Endodermal cell (in vitro differentiated cells): ENCODE measurements around the gene C3orf18. TPM values are rescaled to one million over a fixed set of nuclear protein-coding genes. Genes with fewer than 3 reads are reported as not detected.

ENCODE experiments used
- DNase-seq: peaks from one replicate; pipeline ENCODE4 v3.0.0-alpha.2; 2017
- H3K27ac ChIP-seq: 2 replicates; pipeline ENCODE4 v1.5.1; 2013; ENCODE audit warnings: mild to moderate bottlenecking, low read depth, low read length, moderate library complexity
- H3K27me3 ChIP-seq: 2 replicates; pipeline ENCODE4 v1.6.1; 2013; ENCODE audit warnings: mild to moderate bottlenecking, low read length, moderate library complexity; ENCODE audit not compliant: insufficient read depth, control insufficient read depth, poor library complexity, severe bottlenecking
- H3K36me3 ChIP-seq: 2 replicates; pipeline ENCODE4 v1.7.0; 2013; ENCODE audit warnings: mild to moderate bottlenecking, low read length, moderate library complexity; ENCODE audit not compliant: control insufficient read depth, insufficient read depth
- H3K4me1 ChIP-seq: one replicate; pipeline ENCODE4 v1.7.0; 2013; ENCODE audit warnings: low read length; ENCODE audit not compliant: control insufficient read depth, insufficient read depth
- H3K4me3 ChIP-seq: 2 replicates; pipeline ENCODE4 v1.5.1; 2013; ENCODE audit warnings: mild to moderate bottlenecking, low read length, moderate library complexity
- H3K9ac ChIP-seq: 2 replicates; pipeline ENCODE4 v1.6.1; 2013; ENCODE audit warnings: mild to moderate bottlenecking, low read length, moderate library complexity; ENCODE audit not compliant: poor library complexity, severe bottlenecking; ENCODE audit errors: extremely low read depth
- H3K9me3 ChIP-seq: 2 replicates; pipeline ENCODE4 v1.6.1; 2013; ENCODE audit warnings: mild to moderate bottlenecking, low read length, moderate library complexity; ENCODE audit not compliant: control insufficient read depth
- H3K27ac Mint-ChIP-seq: 2 replicates; pipeline ENCODE4 v1.8.0; 2020; ENCODE audit warnings: mixed read lengths
- H3K27me3 Mint-ChIP-seq: 2 replicates; pipeline ENCODE4 v1.8.0; 2021; ENCODE audit warnings: mild to moderate bottlenecking, mixed read lengths; ENCODE audit not compliant: insufficient read depth
- H3K36me3 Mint-ChIP-seq: 2 replicates; pipeline ENCODE4 v1.8.0; 2020; ENCODE audit warnings: low read depth, mixed read lengths
- H3K4me1 Mint-ChIP-seq: 2 replicates; pipeline ENCODE4 v1.8.0; 2020; ENCODE audit warnings: mixed read lengths
- H3K4me3 Mint-ChIP-seq: 2 replicates; pipeline ENCODE4 v1.8.0; 2020; ENCODE audit warnings: mild to moderate bottlenecking, moderate library complexity, mixed read lengths
- H3K9me3 Mint-ChIP-seq: 2 replicates; pipeline ENCODE4 v1.8.0; 2020; ENCODE audit warnings: mild to moderate bottlenecking, mixed read lengths
- WGBS, 2 experiments: methylation state at CpG; one replicate each; pipeline versions ENCODE4 v1.1.5 to v1.1.7; 2013; ENCODE audit warnings: missing lambda C conversion rate in 2 of 2, mixed read lengths in 1 of 2; ENCODE audit not compliant: insufficient coverage in 1 of 2, insufficient read length in 1 of 2; 5-methylcytosine and 5-hydroxymethylcytosine counted together
- total RNA-seq, 2 donors: library from RNA; stranded (reverse); fragmentation: NEBNext Ultra II Directional in 1 of 2; extraction: Animal tissue kit (Norgen Biotek cat#: 25700) in 1 of 2; gene quantifications; 2 replicates in 1 of 2; 3 replicates in 1 of 2; pipeline ENCODE4 v1.2.1, GENCODE V29; 2021
- TF ChIP-seq, protein P1 (sequence below): fragments of 200-600 bp; sonication (generic); conservative IDR thresholded peaks from 2 replicates; pipeline ENCODE4 v1.5.0; 2021; ENCODE audit warnings: antibody characterized with exemption, mild to moderate bottlenecking

The C3orf18 gene
- total RNA-seq, 2 donors from 2014 or later = 14.4 to 16.9 TPM

DNA sequence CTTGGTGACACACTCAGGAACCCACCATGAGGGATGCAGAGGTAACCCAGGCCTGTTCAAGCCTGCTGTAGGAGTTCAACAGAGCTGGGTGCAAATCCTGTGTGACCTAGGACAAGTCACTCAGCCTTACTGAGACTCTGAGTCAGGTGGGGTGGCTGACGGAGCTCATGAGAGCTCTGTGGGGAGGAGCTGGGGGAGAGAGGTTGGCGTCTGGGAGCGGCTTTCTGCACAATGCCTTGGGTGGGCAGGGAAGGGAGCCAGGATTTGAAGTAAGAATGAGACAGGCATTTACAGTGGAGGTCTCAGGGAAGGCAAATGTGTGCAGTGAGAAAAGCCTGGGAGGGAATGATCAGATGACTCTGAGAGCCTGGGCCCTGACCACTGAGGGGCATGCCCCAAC is 18.3 kb downstream of the C3orf18 start:
- Mint-ChIP-seq H3K4me3 (no peak overlapping the region), H3K27ac (no peak overlapping the region), H3K36me3 (no peaks in the 10 kb centered on the region), H3K9me3 (no peaks in the 10 kb centered on the region), H3K4me1 (peaks cover 4% of the 10 kb centered on the region), H3K27me3 (peaks cover 5% of the 10 kb centered on the region)
- Histone ChIP-seq H3K4me1 (no peaks in the 10 kb centered on the region), H3K27ac (no peak overlapping the region), H3K27me3 (no peaks in the 10 kb centered on the region), H3K9ac (no peak overlapping the region), H3K36me3 (no peaks in the 10 kb centered on the region), H3K9me3 (no peaks in the 10 kb centered on the region), H3K4me3 (no peak overlapping the region)
- 82 to 87% methylated on average over 3 of the region's 3 CpGs for WGBS, 2 experiments
- no peak for DNase-seq
- TF ChIP-seq, protein P1, sequence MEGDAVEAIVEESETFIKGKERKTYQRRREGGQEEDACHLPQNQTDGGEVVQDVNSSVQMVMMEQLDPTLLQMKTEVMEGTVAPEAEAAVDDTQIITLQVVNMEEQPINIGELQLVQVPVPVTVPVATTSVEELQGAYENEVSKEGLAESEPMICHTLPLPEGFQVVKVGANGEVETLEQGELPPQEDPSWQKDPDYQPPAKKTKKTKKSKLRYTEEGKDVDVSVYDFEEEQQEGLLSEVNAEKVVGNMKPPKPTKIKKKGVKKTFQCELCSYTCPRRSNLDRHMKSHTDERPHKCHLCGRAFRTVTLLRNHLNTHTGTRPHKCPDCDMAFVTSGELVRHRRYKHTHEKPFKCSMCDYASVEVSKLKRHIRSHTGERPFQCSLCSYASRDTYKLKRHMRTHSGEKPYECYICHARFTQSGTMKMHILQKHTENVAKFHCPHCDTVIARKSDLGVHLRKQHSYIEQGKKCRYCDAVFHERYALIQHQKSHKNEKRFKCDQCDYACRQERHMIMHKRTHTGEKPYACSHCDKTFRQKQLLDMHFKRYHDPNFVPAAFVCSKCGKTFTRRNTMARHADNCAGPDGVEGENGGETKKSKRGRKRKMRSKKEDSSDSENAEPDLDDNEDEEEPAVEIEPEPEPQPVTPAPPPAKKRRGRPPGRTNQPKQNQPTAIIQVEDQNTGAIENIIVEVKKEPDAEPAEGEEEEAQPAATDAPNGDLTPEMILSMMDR = no peak

DNA sequence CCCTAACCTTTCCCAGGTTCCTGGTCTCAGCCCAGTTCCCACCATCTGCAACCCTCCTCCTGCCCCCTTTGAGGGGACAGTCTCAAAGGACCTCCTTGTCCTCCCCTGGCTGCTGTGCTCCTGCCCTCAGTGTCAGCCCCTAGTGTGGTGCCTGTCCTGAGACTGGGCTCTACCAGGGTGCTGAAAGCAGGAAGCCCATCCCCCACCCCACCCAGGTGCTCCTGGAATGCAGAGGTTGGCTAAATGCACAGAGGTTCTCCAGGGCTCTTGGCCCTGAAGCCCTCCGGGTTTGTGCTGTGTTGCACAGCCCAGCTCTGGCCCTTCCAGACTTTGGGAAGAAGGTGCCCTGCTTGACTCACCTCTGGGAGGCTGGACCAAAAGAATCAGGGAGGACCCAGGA is 21.8 kb downstream of the C3orf18 start:
- Histone ChIP-seq H3K36me3 (no peaks in the 10 kb centered on the region), H3K9me3 (no peaks in the 10 kb centered on the region), H3K4me3 (no peak overlapping the region), H3K27ac (no peak overlapping the region), H3K9ac (no peak overlapping the region), H3K4me1 (no peaks in the 10 kb centered on the region), H3K27me3 (no peaks in the 10 kb centered on the region)
- 57 to 85% methylated on average over 1 of the region's 1 CpG for WGBS, 2 experiments
- H3K27me3 Mint-ChIP-seq = peaks cover 2% of the 10 kb centered on the region
- no peaks in the 10 kb centered on the region for H3K9me3 Mint-ChIP-seq
- H3K36me3 Mint-ChIP-seq = no peaks in the 10 kb centered on the region
- DNase-seq = peak; percentile 77
- peaks cover 4% of the 10 kb centered on the region for H3K4me1 Mint-ChIP-seq
- H3K27ac Mint-ChIP-seq = no peak overlapping the region
- no peak overlapping the region for H3K4me3 Mint-ChIP-seq
- TF ChIP-seq, protein P1 = no peak

DNA sequence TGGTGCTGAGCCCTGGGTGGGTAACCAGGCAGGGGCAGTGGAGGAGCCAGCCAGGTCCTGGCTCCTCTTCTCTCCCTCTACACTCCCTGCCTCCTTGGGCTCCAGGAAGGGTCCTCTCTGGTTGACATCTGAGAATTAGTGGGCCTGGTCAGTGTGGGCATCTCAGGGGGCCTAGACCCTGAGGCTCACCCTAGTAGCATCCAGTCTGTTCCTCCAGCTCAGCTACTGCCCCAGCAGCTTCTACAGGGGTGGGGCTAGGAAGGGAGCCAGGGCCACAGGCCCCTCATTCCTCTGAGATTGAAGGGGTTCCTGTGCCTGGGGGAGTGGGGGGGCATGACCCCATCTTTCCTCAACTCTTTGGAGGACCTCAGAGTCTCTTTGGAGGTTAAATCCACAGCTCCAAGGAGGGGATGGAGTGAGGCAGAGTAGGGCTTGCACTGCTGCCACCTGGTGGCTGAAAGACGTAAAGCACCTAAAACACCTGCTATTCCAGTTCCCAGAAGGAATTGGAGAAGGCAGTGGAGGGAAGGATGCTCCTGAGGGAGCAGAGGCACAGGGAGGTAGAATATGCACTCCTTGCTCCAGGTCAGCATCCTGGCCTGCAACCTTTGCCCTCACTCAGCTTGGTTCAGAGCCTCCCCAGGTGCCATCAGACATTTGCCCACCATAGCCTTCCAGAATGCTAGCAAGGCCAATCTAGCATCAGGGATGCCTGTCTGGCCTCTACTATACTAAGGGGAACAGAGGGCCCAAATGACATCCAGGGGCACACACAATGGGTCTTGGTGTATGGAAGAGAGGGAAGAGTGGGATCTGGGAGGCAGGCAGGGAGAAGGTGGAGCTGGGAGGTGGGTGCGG is 25.1 kb downstream of the C3orf18 start:
- H3K36me3 Mint-ChIP-seq = no peaks in the 10 kb centered on the region

More for the DNA sequence above, 25.1 kb downstream of the C3orf18 start:
- no peaks in the 10 kb centered on the region for H3K27me3 ChIP-seq
- Mint-ChIP-seq H3K4me1 (peaks cover 17% of the 10 kb centered on the region), H3K4me3 (no peak overlapping the region), H3K9me3 (no peaks in the 10 kb centered on the region), H3K27me3 (peaks cover 2% of the 10 kb centered on the region), H3K27ac (no peak overlapping the region)
- WGBS, 2 experiments = 50% methylated on average over 2 of the region's 2 CpGs; no CpG with 5 or more reads in 1 of the 2 experiments
- TF ChIP-seq, protein P1 = peak; percentile 91
- H3K4me1 ChIP-seq = peaks cover 4% of the 10 kb centered on the region
- no peak overlapping the region for H3K9ac ChIP-seq
- DNase-seq = peak; percentile 93
- H3K36me3 ChIP-seq = no peaks in the 10 kb centered on the region
- no peak overlapping the region for H3K27ac ChIP-seq
- H3K9me3 ChIP-seq = no peaks in the 10 kb centered on the region
- H3K4me3 ChIP-seq = no peak overlapping the region
